Right ventricle myocardium superior (tissue), 1 donor: ENCODE results near the gene SNAI3. TPM values are rescaled to one million over a fixed set of nuclear protein-coding genes. Genes with fewer than 3 reads are reported as not detected.

Experiments
- ATAC-seq: fragments of 200-7000 bp; cut with Tn5 transposase; one replicate; pipeline ENCODE4 v1.9.1; 2020; ENCODE audit warnings: mild to moderate bottlenecking; ENCODE audit not compliant: poor library complexity
- DNase-seq: peaks from one replicate; pipeline ENCODE4 v3.0.0-alpha.2; 2020
- intact Hi-C: fragments of 100-400 bp; cut with DNase I; formaldehyde crosslinking; loops from one replicate; pipeline ENCODE4 v1.11.2; 2022
- total RNA-seq: library from RNA; stranded (reverse); fragmentation: NEBNext Ultra II Directional; extraction: Animal tissue kit (Norgen Biotek cat#: 25700); gene quantifications from one replicate; pipeline ENCODE4 v1.2.1, GENCODE V29; 2021
- donor health status: DM: no; HTN: yes; CAD: no; lungs with severe emphysema.

Gene SNAI3
- total RNA-seq, 1 donor from 2014 or later, result 3.0 TPM

- intact Hi-C loops, result no loop called here
- no peak for ATAC-seq
- DNase-seq, result no peak
These were observed 20.9 kb upstream of the SNAI3 start for GRCh38 chr16:88706965-88707826.

DNA sequence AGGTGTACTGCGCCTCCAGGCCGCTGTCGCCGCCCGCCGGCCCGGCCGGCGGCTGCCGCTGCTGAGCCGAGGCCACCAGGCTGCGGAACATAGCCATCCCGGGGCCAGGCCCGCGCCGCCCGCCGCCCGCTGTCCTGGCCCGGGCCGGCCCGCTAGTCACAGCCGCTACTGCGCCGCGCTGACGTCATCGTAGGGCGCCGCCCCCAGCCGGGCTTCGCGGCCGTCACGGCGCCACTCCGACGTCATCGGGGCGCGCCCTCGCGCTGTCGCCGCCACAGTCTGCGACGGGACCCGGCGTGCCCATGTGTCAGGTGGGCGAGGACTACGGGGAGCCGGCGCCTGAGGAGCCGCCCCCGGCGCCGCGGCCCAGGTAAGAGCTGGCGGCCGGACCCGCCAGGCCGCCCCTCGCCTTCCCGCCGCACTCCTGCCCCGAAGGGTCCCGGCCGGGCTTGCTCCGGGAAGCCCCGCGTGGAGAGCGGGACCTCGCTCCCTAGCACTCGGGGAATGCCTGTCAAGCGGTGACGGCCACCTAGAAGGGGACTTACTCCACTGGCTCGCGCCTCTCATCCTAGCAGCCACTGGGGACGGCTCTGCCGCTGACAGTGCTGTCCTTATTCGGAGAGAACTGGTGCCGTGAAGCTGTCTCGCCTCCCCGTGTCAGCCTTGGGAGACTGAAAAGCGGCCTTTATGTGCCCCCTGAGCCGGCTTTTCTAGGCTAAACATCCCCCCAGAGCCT is 20.1 kb upstream of the SNAI3 start, which contains the start of the genes CTU2 and RNF166:
Gene CTU2 (plus strand): TSS at position 275 of the 736 bp plus-strand sequence. CDS start 28 bp downstream, at position 303.
Gene RNF166 (minus strand): TSS at position 180 of the 736 bp plus-strand sequence. CDS start 83 bp downstream, at position 97.
- DNase-seq (peak; percentile 96), ATAC-seq (peak; percentile 94)
- intact Hi-C loops, result no loop called here

GRCh38 chr16:88705801-88706228 is 19.5 kb upstream of the SNAI3 start:
- peak; percentile 13 for ATAC-seq
- intact Hi-C loops, result no loop called here

DNA sequence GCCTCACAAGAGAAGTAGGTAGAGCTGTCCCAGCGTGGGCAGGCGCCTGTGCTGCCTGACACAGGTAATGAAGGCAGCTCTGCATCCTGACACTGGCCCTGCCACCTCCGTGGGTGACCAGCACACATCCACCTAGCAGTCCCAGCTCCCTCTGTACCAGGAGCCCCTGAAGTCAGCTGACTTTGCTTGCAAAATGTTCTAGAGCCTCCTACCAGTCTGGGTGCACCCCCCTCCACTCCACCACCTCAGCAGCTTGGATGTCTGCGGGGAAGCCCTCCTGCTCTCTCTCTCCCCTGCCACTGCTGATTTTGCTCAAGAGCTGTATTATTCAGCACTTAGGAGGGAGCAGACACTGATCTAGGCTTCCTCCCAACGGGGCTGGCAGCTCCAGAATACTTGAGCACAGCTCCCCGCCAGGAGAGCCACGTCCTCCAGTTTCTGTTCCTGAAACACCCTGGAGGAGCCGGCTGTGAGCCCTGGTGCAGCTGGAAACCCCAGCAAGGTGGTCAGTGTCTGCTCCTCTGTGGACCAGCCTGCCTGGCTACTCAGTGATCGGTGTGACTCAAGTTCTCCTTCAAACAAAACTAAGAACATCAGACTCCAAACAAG is 18.9 kb upstream of the SNAI3 start:
- DNase-seq (peak; percentile 65), ATAC-seq (no peak)
- intact Hi-C loops, result no loop called here

More at GRCh38 chr16:88705801-88706228, 19.5 kb upstream of the SNAI3 start:
- DNase-seq, result no peak

DNA sequence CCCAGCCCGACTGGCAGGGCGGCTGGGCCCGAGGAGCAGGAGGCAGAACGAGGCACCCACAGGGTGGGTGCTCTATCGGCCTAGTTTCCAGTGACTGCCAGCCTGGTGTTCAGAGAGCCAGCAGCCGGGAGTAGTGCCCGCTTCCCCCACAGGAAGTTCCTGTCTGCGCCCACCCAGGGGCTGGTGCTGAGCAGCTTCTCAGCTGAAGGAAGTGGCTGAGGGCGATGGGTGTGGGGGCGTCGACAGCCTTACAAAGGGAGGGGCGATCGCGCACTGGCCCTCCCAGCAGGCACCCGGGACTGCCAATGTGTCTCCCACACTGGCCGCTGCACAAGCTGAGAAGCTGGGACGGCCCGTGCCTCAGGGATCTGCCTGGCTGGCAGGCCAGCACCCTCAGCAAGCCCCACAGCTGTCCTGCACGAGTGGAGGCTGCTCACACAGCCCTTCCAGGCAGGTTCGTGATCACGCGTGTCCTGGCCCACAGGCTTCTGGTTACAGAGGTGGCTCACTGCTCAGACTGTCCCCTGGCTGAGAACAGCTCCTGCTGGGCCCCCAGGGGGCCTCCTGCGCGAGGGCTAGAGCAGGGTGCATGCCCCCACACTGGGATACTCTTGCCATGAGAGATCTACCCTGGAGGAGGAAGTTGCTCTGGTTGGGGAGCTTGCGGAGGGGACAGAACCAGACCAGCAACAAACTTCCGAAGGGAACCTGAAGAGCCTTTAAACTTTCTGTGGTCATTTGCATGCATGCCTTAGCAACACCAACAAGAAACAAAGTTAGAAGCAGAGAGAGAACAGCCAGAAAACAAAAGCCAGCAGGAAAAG is 17.4 kb upstream of the SNAI3 start:
- DNase-seq, result peak; percentile 76
- peak; percentile 9 for ATAC-seq
- intact Hi-C loops, result no loop called here

GRCh38 chr16:88702371-88703210 is 16.3 kb upstream of the SNAI3 start:
- intact Hi-C loops, result no loop called here
- no peak for ATAC-seq

GRCh38 chr16:88701581-88702370 is 15.5 kb upstream of the SNAI3 start:
- ATAC-seq (no peak), DNase-seq (no peak)
- intact Hi-C loops, result no loop called here

More at GRCh38 chr16:88702371-88703210, 16.3 kb upstream of the SNAI3 start:
- DNase-seq, result no peak

DNA sequence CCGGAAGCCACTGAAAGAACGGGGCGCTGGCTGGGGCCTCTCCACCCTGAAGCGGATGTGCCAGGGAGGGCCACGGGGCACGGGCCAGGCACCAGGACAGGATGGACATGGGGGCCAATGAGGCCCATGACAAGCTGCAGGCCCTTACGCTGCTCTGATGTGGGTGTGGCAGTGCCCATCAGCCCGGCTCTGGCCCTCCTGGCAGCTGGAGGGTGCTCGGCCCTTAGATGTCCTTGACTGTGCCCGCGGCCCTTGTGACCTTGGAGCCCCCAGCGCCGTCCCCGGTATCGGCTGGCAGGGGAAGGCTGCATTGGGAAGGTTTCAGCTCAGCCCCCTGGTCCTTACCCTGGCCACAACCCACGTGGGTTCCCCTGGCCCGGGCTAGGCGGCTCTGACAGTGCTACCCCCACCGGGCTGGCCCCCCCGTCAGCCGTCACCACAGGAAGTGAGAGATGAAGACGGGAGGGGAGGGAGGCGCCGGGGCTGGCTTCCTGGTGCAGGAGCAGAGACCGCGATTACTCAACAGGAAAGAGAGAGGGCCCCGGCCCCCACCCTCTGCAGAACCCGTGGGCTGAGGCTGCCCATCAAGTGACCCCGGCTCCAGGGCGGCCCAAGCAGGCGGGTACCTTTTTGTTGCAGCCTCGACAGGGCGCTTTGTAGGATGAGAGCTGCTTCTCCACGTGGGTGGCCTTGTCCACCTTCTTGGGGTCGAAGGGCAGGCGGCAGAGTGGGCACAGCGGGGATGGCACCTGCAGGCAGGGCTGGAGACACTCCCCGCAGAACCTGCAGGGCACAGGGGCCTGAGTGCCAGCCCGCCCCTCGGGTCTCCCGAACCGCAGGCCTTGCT is 14.6 kb upstream of the SNAI3 start:
- intact Hi-C loops, result no loop called here
- DNase-seq (peak; percentile 97), ATAC-seq (peak; percentile 76)

GRCh38 chr16:88700322-88700635 is 14.0 kb upstream of the SNAI3 start:
- intact Hi-C loops, result no loop called here
- DNase-seq (no peak), ATAC-seq (no peak)

DNA sequence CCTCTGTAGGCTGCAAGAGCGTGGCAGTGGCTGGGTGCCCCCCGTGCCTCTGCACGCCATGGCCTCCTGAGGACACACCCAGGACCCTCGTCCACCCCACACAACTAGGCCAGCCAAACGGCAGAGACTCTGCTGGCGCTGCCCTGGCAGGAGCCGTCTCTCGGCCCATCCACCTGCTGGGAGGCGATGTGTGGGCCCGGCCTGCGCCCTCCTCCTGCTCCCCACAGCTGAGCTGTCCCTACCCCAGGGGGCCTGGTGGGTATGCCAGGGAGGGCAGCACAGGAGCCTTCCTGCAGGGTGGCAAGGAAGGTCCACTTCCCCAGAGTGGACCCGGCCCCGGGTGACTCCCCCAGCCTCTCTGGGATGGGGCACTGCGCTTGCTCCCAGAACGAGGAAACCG is 12.9 kb upstream of the SNAI3 start:
- DNase-seq (no peak), ATAC-seq (no peak)
- intact Hi-C loops, result no loop called here

GRCh38 chr16:88698646-88699045 is 12.3 kb upstream of the SNAI3 start:
- DNase-seq, result no peak
- intact Hi-C loops, result no loop called here
- no peak for ATAC-seq

GRCh38 chr16:88697831-88698615 is 11.7 kb upstream of the SNAI3 start:
- DNase-seq (no peak), ATAC-seq (no peak)
- intact Hi-C loops, result no loop called here

DNA sequence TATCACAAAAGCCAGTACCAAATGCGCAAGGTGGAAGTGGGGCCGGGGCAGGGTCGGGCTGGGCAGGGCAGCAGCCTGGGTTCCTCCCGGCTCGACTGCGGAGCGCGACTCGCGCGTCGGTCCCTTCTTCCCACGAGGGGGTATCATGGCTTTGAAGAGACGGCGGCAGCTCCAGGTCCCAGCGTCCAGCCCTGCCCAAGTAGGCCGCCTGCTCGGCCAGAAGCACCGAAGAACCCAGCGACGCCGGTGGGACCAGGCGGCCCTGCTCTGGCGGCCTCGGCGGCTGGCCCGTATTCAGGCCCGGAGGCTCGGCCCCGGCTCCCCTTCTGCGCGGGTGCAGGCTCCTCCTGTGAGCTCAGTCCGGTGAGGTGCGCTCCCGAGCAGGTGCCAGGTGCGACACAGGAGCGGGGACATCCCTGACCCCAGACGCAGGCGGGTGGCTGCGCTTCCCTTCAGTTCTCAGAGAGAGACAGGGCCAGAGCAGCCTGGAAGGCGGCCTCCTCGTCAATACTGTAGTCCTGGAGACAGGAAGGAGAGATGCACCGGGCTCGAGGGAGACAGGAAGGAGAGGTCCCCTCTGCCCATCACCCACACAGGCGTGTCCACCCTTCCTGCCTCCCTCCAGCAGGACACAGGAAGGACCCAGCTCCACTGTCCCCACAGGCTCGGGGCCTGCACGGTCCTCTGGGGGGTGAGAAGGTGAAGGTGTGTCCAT is 11.0 kb upstream of the SNAI3 start:
- no peak for DNase-seq
- intact Hi-C loops, result no loop called here
- ATAC-seq, result no peak

DNA sequence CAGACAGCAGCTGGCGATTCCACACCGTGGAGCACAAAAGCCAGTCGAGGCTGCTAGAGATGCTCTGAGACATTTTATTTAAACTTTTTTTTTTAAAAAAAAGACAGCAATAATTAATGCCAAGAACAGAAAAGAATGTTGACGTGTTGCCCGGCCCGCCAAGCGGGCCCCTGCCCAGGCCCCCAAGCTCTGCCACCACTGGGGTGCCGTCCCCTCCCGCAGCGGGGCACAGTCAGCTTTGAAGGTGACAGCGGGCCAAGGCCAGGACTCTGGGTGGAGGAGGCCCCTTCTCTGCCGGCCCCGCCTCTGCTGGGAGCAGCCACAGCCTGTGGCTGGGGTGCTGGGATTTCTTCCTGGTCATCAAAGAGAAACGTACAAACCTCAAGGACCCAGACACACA is 10.1 kb upstream of the SNAI3 start:
- ATAC-seq (no peak), DNase-seq (no peak)
- intact Hi-C loops, result no loop called here

GRCh38 chr16:88695753-88696152 is 9.4 kb upstream of the SNAI3 start:
- DNase-seq (no peak), ATAC-seq (no peak)
- intact Hi-C loops, result no loop called here
